K562 (cell line): Measurements from ENCODE around the gene SPATA45. TPM values are rescaled to one million over a fixed set of nuclear protein-coding genes. Genes with fewer than 3 reads are reported as not detected.

ENCODE experiments used
- E4F1 ChIP-seq: fragments of 250-450 bp; sonication (Bioruptor Pico); IDR thresholded peaks from 2 replicates; pipeline ENCODE4 v1.5.0; 2021; ENCODE audit warnings: mild to moderate bottlenecking, borderline replicate concordance
- GTF2E2 ChIP-seq: fragments of 200-800 bp; sonication (Bioruptor generic); IDR thresholded peaks from 2 replicates; pipeline ENCODE4 v1.6.1; 2016; ENCODE audit warnings: missing genetic modification characterization, missing compliant biosample characterization
- GTF2F1 ChIP-seq: IDR thresholded peaks from 2 replicates; pipeline ENCODE4 v1.6.1; 2011; ENCODE audit warnings: low read depth, low read length, improper control_type of control experiment
- HDAC2 ChIP-seq: fragments of 450-650 bp; IDR thresholded peaks from 2 replicates; pipeline ENCODE4 v1.6.1; 2016; ENCODE audit warnings: mild to moderate bottlenecking
- HMGXB4 ChIP-seq: sonication (generic); formaldehyde crosslinking; IDR thresholded peaks from 2 replicates; pipeline ENCODE4 v1.8.1; 2023; ENCODE audit warnings: mild to moderate bottlenecking, missing genetic modification reagents
- ILK ChIP-seq: fragments of 450-650 bp; IDR thresholded peaks from 2 replicates; pipeline ENCODE4 v1.6.1; 2016; ENCODE audit warnings: missing genetic modification characterization, low read depth, mild to moderate bottlenecking, missing compliant biosample characterization, moderate library complexity, borderline replicate concordance
- NCOA4 ChIP-seq: fragments of 450-650 bp; IDR thresholded peaks from 2 replicates; pipeline ENCODE4 v1.6.1; 2018; ENCODE audit warnings: mild to moderate bottlenecking; ENCODE audit not compliant: partially characterized antibody
- NELFE ChIP-seq: IDR thresholded peaks from 2 replicates; pipeline ENCODE4 v1.6.1; 2011; ENCODE audit warnings: mild to moderate bottlenecking; ENCODE audit not compliant: insufficient read depth, insufficient read length
- NEUROD1 ChIP-seq: fragments of 150-350 bp; IDR thresholded peaks from 2 replicates; pipeline ENCODE4 v1.6.1; 2014; ENCODE audit warnings: borderline replicate concordance, low read length, low read depth; ENCODE audit not compliant: partially characterized antibody
- RAD21 ChIP-seq, 2 experiments: fragments of 250-450 bp in 1 of 2; fragments of 450-650 bp in 1 of 2; sonication (Bioruptor Pico) in 1 of 2; formaldehyde crosslinking in 1 of 2; IDR thresholded peaks in 1 of 2; conservative IDR thresholded peaks in 1 of 2; 2 replicates each; pipeline versions ENCODE4 v1.4.0 to v1.8.0; 2020 to 2022; ENCODE audit warnings: mild to moderate bottlenecking in 2 of 2, moderate library complexity in 1 of 2
- SAP30 ChIP-seq: fragments of 200-600 bp; sonication (generic); IDR thresholded peaks from 2 replicates; pipeline ENCODE4 v1.6.1; 2012; ENCODE audit warnings: borderline replicate concordance, low read depth, mild to moderate bottlenecking, moderate library complexity, low read length, control low read depth, inconsistent platforms; ENCODE audit not compliant: insufficient read depth, poor library complexity, severe bottlenecking
- SMAD4 ChIP-seq: fragments of 250-450 bp; sonication (Bioruptor Pico); conservative IDR thresholded peaks from 2 replicates; pipeline ENCODE4 v1.8.0; 2021; ENCODE audit warnings: inconsistent platforms, mild to moderate bottlenecking, moderate library complexity
- STAG1 ChIP-seq: sonication (generic); formaldehyde crosslinking; IDR thresholded peaks from 2 replicates; pipeline ENCODE4 v1.5.0; 2020; ENCODE audit warnings: missing genetic modification reagents, borderline replicate concordance
- STAT6 ChIP-seq: sonication (generic); formaldehyde crosslinking; IDR thresholded peaks from 2 replicates; pipeline ENCODE4 v1.8.1; 2023; ENCODE audit warnings: mild to moderate bottlenecking, missing genetic modification reagents
- XRCC3 ChIP-seq: fragments of 450-650 bp; IDR thresholded peaks from 2 replicates; pipeline ENCODE4 v1.6.1; 2017; ENCODE audit warnings: mild to moderate bottlenecking, moderate library complexity
- ZBTB43 ChIP-seq: sonication (generic); formaldehyde crosslinking; IDR thresholded peaks from 2 replicates; pipeline ENCODE4 v1.8.0; 2023; ENCODE audit warnings: mild to moderate bottlenecking, missing genetic modification reagents
- ZNF239 ChIP-seq: fragments of 250-450 bp; sonication (Bioruptor Pico); IDR thresholded peaks from 2 replicates; pipeline ENCODE4 v1.4.0; 2020; ENCODE audit warnings: mild to moderate bottlenecking
- ZNF354B ChIP-seq: fragments of 250-450 bp; sonication (Bioruptor Pico); IDR thresholded peaks from 2 replicates; pipeline ENCODE4 v1.4.0; 2020
- ZNF431 ChIP-seq: sonication (generic); formaldehyde crosslinking; IDR thresholded peaks from 2 replicates; pipeline ENCODE4 v1.8.0; 2022; ENCODE audit warnings: mild to moderate bottlenecking, missing genetic modification reagents
- ZNF584 ChIP-seq: fragments of 200-800 bp; sonication (Bioruptor generic); IDR thresholded peaks from 2 replicates; pipeline ENCODE4 v1.6.1; 2016; ENCODE audit warnings: low read depth, mild to moderate bottlenecking, missing genetic modification characterization, missing compliant biosample characterization
- ZNF780A ChIP-seq: fragments of 250-450 bp; sonication (Bioruptor Pico); IDR thresholded peaks from 2 replicates; pipeline ENCODE4 v1.5.0; 2021; ENCODE audit warnings: mild to moderate bottlenecking
- polyA plus RNA-seq, 8 experiments: library from polyadenylated mRNA; depleted of rRNA in 4 of 8; stranded (reverse) in 5 of 8; unstranded in 3 of 8; fragments of >200 nt; fragmentation: Nextera tagmentation in 2 of 8; fragmentation: Illumina TruSeq in 1 of 8; extraction: Ambion mirVana in 2 of 8; extraction: Trizol in 1 of 8; gene quantifications; 2 replicates each; pipeline versions ENCODE4 v1.2.1 to v1.2.3, GENCODE V29; 2011 to 2014; ENCODE audit warnings: inconsistent platforms in 1 of 8, missing spikeins in 1 of 8
- total RNA-seq, 7 experiments: library from RNA; depleted of rRNA in 6 of 7; stranded (reverse); fragments of >200 nt in 6 of 7; fragmentation: Illumina TruSeq in 2 of 7; extraction: Trizol in 2 of 7; gene quantifications; 2 replicates each; pipeline versions ENCODE4 v1.2.1 to v1.2.3, GENCODE V29; 2011 to 2021; ENCODE audit warnings: low replicate concordance in 1 of 7

SPATA45 gene
- total and polyA plus RNA-seq, 9 of the 15 experiments (the other 6 are each of a cell fraction or from before 2014, with no cell fraction given): 0.18 TPM; not detected in 8

- TF ChIP-seq XRCC3 (0 out of 2 replicates have a peak, but pooled peaks have one; percentile 48), ZNF354B (no peak), ZNF780A (CRISPR knock-in tag) (no peak), GTF2F1 (no peak), ZNF239 (CRISPR knock-in tag) (no peak), ZNF431 (CRISPR knock-in tag) (peak; percentile 66; the same call in 1 of the 2 replicates), HMGXB4 (CRISPR knock-in tag) (no peak), SAP30 (peak; percentile 27), RAD21 (CRISPR knock-in tag; conservative IDR thresholded peaks at IDR 0.05 in 1 of 2, IDR thresholded peaks at IDR 0.05 in 1 of 2) (no peak), ZBTB43 (CRISPR knock-in tag) (no peak), E4F1 (CRISPR knock-in tag) (no peak), ILK (no peak), STAG1 (CRISPR knock-in tag) (no peak), GTF2E2 (tag) (no peak), STAT6 (CRISPR knock-in tag) (no peak), HDAC2 (no peak; the same call in 1 of the 2 replicates), NELFE (no peak), ZNF584 (peak; percentile 71; the same call in 1 of the 2 replicates), NEUROD1 (no peak), NCOA4 (no peak), SMAD4 (CRISPR knock-in tag) (no peak)
Measured at GRCh38 chr1:212791261-212791675, 56.2 kb downstream of the SPATA45 start (continued).
